Cardiac fibroblast (primary cell): Measurements from ENCODE around the gene SOBP.

ENCODE experiments used
- DNase-seq, 2 donors: peaks; one replicate each; pipeline versions ENCODE4 v3.0.0 to v3.0.0-alpha.2; 2010; ENCODE audit warnings: low read depth in 2 of 2
- H3K4me3 ChIP-seq, 2 donors: replicated peaks in 1 of 2; 1 replicate in 1 of 2; 2 replicates in 1 of 2; pipeline ENCODE4 v1.5.1; 2011; ENCODE audit warnings: low read depth in 2 of 2, low read length in 2 of 2, mild to moderate bottlenecking in 2 of 2, moderate library complexity in 1 of 2
- CTCF ChIP-seq: IDR thresholded peaks from one replicate; pipeline ENCODE4 v1.5.1; 2011; ENCODE audit warnings: low read depth, mild to moderate bottlenecking, low read length, inconsistent platforms

SOBP gene

GRCh38 chr6:107444277-107444676 is 45.6 kb upstream of the SOBP start:
- no peak overlapping the region for H3K4me3 ChIP-seq
- no peak for DNase-seq
- TF ChIP-seq CTCF: no peak

GRCh38 chr6:107447663-107448216 is 42.2 kb upstream of the SOBP start:
- TF ChIP-seq CTCF: no peak
- no peak for DNase-seq
- no peak overlapping the region for H3K4me3 ChIP-seq

GRCh38 chr6:107448776-107449175 is 41.1 kb upstream of the SOBP start:
- no peak overlapping the region for H3K4me3 ChIP-seq
- no peak for TF ChIP-seq CTCF
- DNase-seq: no peak

- peak; percentile 10 to 27 for DNase-seq
- no peak for TF ChIP-seq CTCF
- H3K4me3 ChIP-seq: peak overlapping the region; percentile 96 to 99
Measured at GRCh38 chr6:107458672-107459282, 31.1 kb upstream of the SOBP start.

- DNase-seq: peak; percentile 97
- TF ChIP-seq CTCF: peak; percentile 62
Measured at GRCh38 chr6:107459283-107460082, 30.4 kb upstream of the SOBP start, which contains the start of gene PDSS2. PDSS2 (minus strand) TSS chr6:107459564; CDS start chr6:107459285, 279 bp downstream.

GRCh38 chr6:107460083-107460631 is 29.8 kb upstream of the SOBP start:
- no peak for DNase-seq
- TF ChIP-seq CTCF: no peak
- peak overlapping the region; percentile 96 to 99 for H3K4me3 ChIP-seq

More at GRCh38 chr6:107459283-107460082, 30.4 kb upstream of the SOBP start, which contains the start of gene PDSS2:
- H3K4me3 ChIP-seq: peak within 1 kb of the TSS; percentile 96 to 99
